NCI-H1930 (cell line): ENCODE measurements around the gene CACNA2D4.

Experiments used
- DNase-seq, 2 experiments: peaks; one replicate each; lab custom pipeline; 2025; lab: John Stamatoyannopoulos, UW

The CACNA2D4 gene

DNA sequence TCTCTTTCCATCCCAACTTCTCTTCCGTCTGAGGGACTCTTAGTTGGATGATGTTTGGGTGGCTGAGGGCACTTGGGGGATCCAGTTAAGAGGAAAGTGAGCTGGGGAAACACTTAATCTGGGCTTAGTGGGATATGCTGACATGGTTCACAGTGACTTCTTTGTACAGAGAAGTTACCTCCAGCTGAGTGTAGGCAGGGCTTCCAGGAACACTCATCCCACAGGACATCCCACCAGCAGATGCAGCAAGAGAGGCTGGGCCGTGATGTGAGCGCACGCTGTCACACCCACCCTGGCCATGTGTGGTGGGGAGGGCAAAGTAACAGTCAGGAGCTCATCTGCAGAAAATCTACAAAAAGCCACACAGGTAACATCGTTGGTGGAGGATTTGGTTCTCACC, 832 bp upstream of the CACNA2D4 start:
- no peak for DNase-seq

DNA sequence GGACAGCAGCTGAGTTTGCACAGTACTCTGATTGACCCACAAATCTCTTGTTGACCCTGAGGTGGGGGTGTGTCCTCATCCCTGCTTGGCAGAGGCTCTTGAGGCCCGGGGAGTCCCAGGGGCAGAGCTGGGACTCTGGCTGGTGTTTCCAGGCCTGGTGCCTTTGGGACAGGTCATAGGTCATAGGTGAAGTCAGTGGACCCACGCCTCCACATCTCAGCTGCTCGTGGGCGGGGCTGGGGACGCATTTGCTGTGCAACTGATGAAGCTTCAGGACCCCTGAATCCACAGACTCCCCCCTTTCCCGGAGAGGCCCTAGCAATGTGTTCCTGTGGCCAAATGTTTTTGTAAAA, 408 bp upstream of the CACNA2D4 start:
- no peak for DNase-seq

DNA sequence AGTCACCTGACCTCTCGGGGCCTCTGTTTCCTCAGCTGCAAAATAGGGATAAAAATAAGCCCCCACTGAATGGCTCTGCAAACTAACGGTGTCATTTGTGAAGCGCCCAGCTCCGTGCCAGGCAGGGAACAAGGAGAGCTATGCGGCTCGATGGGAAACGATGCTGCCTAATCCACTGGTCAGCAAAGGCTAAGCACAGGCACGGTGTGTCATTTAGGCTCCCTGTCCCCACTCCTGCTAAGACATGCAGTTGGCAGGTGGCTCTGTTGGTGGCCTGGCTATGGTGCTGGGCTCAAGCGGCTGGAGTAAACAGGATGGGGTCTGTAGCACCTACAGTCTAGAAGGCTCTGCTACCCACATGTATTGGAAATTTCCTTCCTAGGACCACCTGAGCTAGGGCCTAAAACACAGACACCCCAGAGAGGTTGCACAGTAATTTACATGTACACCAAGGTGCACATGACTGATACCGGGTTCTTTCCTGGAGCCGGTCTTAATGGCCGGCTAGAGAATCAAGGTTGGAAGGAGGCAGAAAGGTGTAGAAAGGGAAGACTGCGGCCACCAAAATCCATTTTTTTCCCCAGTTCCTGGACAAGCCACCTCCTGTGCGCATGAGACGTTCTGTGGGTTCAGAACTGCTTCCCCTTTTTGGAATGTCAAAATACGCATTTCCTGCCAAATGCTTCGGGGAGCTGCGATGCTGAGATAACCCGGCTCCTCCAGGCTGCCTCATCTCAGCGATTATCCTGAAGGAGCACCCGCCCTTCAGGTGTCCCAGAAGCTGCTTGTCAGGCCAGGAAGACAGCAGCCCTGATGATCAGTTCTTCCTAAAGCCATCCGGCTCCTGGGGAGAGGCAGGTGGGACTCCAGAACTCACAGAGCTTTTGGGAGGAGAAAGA, 1.0 kb downstream of the CACNA2D4 start:
- DNase-seq, result no peak

- DNase-seq, result no peak
Observed at GRCh38 chr12:1916371-1917171, 1.9 kb downstream of the CACNA2D4 start.

- DNase-seq, result no peak
Observed at GRCh38 chr12:1915082-1915968, 3.1 kb downstream of the CACNA2D4 start.

DNA sequence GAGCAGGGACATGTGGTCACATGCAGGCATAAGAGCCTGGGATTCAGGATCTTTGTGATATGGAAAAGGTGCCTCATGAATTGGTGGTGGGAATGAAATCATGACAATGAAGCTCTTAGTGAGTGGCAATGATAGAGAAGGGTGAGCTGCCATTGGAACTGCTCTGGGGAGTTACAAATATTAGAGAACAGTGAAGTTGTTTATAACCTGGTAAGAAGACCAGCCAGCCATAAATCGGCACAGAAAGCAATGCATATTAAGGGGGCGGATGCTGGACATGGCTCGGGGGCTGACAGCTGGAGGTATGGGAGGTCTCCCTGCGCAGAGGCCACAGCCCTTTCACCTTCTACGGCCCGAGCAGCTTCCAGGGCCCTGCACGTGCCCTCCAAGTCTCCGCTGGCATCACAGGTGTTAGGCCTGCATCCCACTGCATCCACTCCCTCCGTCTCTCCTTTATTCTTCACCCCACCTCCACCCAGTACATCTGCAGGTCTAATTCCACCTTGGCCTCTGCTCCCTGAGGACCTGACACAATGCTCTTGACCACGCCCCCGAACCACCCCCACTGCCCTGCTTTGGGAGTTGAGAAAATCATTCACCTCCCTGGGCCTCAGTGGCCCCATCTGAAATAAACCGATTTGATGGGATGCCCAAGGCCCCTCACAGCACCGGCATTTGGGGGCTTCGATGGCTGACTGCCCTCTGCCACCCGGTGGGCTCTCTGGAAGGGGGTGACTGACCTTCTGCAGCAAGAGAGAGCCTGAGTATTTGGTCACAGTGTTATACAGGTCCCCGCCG, 4.1 kb downstream of the CACNA2D4 start:
- no peak for DNase-seq

- DNase-seq, result no peak
Observed at GRCh38 chr12:1913377-1914113, 4.9 kb downstream of the CACNA2D4 start.

DNA sequence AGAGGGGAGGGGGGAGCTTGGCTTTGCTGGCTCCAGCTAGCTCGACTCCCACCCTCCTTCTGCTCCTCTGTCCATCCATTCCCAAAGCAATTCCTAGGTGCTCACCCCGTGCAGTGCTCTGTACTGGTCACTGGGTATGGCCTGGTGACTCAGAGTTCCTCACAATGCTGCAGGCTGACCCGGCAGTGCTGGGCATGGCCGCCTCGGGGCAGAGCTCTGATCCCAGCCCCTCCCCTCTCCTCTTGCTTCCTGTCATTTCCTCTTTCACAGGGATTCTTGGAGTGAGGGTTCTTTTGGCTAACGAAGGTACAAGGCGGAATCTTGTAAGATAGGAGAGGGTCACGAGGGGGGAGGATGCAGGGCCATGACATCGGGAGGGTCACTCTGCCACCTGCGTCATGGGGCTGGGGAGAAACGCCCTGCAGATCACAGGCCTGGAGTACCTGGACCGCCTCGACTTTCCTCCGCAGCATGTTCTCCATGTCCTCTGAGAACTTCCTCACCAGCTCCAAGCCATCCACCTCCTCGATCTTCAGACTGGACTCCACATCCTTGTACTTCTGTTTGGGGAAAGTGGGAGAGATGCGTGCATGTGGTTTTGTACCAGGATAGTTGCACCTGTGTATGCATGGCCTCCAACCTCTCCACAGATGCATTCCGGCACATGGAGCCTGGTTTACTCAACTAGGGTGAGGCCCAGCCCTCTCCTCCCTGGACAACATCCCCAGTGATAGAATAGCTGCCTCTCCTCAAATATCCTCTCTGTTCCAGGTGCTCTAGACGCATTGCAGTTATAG, 5.7 kb downstream of the CACNA2D4 start:
- no peak for DNase-seq

- no peak for DNase-seq
Observed at GRCh38 chr12:1911598-1912575, 6.6 kb downstream of the CACNA2D4 start.

- DNase-seq, result no peak
Observed at GRCh38 chr12:1910468-1910867, 8.0 kb downstream of the CACNA2D4 start.

DNA sequence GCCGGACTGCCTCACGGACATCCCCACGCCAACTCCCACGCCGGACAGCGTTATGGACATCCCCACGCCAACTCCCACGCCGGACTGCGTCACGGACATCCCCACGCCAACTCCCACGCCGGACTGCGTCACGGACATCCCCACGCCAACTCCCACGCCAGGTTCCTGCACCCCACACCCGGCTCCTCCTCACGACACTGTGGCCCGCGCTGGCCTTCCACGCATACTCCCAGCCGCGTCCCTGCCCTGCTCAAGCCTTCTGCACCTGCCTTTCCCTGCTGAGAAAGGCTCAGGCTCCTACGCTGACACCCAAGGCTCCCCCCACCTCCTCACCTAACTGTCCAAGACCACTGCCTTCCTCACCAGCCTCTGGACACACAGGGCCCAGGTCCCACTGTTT, 9.7 kb downstream of the CACNA2D4 start:
- DNase-seq, result no peak

- DNase-seq, result peak; percentile 58 to 68
Observed at GRCh38 chr12:1907652-1908611, 10.5 kb downstream of the CACNA2D4 start.

DNA sequence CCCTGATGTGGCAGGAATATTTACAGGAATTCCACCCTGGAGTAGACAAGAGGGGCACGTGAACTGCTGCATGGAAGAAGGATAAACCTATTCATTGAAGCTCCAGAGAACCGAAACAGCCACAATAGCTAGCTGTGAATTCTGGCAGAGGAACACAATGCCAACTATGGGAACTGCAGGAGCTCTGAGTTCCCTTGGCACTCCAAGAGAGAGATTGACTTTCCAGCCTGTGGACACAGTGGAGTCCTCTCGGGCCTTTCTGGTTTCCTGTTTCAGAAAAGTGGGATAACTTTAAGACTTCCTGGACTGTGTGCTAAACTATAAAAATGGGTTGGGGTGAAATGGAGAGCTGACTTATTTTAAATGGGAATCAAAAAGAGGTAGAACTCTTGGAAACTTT, 11.9 kb downstream of the CACNA2D4 start:
- DNase-seq, result no peak

GRCh38 chr12:1904875-1905274, 13.6 kb downstream of the CACNA2D4 start:
- DNase-seq, result no peak

DNA sequence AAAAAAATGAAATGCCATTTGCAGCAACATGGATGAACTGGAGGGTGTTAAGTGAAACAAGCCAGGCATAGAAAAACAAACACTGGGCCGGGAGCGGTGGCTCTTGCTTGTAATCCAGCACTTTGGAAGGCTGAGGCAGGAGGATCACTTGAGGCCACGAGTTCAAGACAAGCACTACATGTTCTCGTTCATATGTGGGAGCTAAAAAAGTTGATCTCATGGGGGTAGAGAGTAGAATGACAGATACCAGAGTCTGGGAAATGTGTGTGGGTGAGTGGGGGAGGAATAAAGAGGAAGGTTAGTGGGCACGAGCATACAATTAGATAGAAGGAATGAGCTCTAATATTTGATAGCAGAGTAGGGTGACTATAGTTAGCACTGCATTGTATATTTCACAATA, 21.5 kb downstream of the CACNA2D4 start:
- DNase-seq, result no peak

DNA sequence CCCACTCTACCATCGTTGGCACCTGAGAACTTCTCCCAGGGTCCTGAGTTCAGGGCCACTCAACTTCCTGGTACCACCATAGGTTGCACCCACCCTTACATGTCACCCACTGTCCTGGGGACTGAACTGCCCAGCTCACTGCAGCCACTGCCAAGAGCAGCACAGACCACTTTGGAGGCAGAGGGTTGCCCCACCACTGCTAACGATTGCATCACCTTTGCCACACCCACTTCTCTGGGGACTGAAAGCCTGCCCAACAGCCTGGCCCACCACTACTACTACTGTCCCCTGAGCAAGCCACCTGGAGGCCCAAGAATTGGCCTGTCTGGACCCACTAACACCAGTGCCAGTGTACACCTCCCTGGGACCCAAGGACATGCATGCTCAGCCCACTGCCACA, 27.6 kb downstream of the CACNA2D4 start:
- no peak for DNase-seq

- no peak for DNase-seq
Observed at GRCh38 chr12:1890119-1890703, 28.2 kb downstream of the CACNA2D4 start.
